HG03442 (cell line): ENCODE measurements around the gene FRMPD2.
"Not testable (repeated sequence)": the region's sequence is repeated elsewhere in the genome, so short reads cannot be mapped to it uniquely, and the experiment has no call there.

Experiments used
- ATAC-seq: cut with Tn5 transposase; IDR thresholded peaks from one replicate; pipeline ENCODE4 v1.9.1; 2021; ENCODE audit warnings: mild to moderate bottlenecking, moderate library complexity; ENCODE audit not compliant: unreplicated experiment

FRMPD2 gene

GRCh38 chr10:48211777-48212176 is 62.7 kb downstream of the FRMPD2 start:
- ATAC-seq, result no peak

GRCh38 chr10:48210966-48211365 is 63.5 kb downstream of the FRMPD2 start:
- no peak for ATAC-seq

DNA sequence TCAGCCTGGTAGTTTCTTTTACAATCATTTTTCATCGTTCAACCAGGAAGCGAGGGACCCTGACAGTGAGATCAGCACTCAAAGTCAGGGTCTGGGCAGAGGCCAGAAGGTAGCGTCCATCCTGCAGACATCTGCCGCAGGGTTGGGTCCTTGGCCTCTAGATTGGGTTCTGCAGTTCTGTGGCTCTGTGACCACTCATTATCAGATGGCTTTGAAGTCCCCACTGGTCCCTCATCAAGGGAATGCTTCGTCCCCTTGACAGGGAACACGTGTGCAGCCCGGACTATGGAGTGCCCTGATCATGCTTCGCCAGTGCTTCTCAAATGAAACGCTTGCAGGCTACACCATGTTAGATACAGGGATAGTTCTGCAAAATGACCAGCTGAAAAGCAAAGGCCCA is 64.1 kb downstream of the FRMPD2 start:
- ATAC-seq, result no peak

GRCh38 chr10:48209241-48209640 is 65.3 kb downstream of the FRMPD2 start:
- ATAC-seq, result no peak

- no peak for ATAC-seq
These were observed 66.6 kb downstream of the FRMPD2 start for GRCh38 chr10:48207853-48208252.

- ATAC-seq, result no peak
These were observed 67.8 kb downstream of the FRMPD2 start for GRCh38 chr10:48206482-48207250.

- peak; percentile 73 for ATAC-seq
These were observed 68.6 kb downstream of the FRMPD2 start for GRCh38 chr10:48205918-48206317.

- ATAC-seq, result no peak
These were observed 74.7 kb downstream of the FRMPD2 start for GRCh38 chr10:48199580-48200377.

DNA sequence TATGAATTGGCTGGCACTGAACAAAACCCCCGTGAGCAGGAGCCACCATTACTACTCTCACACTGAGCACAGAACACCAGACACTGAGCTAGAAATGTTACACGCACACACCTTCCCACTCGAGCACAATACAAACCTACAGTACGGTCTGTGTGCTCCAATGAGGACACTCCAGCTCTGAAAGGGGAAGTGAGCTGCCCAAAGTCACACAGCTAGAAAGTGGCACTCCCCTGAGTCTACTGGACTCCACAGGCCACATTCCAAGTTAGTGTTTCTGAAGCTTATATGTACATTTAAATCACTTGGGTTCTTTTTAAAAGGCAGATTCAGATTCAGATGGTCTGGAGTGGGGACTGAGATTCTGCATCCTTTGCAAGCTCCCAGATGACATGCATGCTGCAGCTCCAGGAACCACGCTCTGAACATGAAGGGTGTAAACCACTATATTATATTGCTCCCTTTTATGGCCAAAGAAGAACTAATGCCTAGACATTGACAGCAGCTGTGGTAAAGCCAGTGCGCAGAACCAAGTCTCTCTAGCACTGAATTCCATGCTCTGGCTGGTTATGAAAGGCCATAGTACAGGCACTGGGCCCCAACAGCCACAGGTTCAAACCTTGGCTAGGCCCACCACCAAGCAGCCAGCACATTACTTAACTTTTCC is 77.1 kb downstream of the FRMPD2 start:
- no peak for ATAC-seq

GRCh38 chr10:48195803-48196202 is 78.7 kb downstream of the FRMPD2 start:
- ATAC-seq, result no peak

- no peak for ATAC-seq
These were observed 79.7 kb downstream of the FRMPD2 start for GRCh38 chr10:48194830-48195229.

- no peak for ATAC-seq
These were observed 80.9 kb downstream of the FRMPD2 start for GRCh38 chr10:48193556-48193955.

DNA sequence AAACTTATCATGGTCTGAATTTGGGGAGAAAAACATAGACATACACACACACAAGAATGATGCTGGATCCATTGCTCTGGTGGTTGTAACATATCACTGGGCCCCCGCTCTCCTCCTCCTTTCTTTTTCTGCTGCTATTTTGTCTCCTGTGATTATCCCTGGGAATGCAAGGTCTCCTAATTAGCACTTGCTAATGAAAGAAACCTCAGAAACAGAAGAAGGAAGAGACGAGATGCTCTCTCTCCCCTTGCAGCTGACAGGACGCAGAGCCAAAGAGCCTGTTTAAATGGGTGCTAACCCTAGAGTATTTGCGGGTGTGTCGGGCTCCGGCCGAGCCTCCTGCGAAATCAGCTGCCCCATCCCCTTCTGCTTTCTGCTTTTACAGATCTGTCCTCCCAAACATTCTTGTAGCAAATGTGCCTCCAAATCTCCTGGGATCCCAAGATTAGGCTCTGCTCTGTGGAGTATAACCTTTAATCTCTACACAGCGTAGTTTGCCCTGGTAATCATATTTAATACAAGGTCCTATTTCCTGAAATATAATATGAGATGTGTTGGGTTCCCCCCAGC is 81.5 kb downstream of the FRMPD2 start:
- no peak for ATAC-seq

DNA sequence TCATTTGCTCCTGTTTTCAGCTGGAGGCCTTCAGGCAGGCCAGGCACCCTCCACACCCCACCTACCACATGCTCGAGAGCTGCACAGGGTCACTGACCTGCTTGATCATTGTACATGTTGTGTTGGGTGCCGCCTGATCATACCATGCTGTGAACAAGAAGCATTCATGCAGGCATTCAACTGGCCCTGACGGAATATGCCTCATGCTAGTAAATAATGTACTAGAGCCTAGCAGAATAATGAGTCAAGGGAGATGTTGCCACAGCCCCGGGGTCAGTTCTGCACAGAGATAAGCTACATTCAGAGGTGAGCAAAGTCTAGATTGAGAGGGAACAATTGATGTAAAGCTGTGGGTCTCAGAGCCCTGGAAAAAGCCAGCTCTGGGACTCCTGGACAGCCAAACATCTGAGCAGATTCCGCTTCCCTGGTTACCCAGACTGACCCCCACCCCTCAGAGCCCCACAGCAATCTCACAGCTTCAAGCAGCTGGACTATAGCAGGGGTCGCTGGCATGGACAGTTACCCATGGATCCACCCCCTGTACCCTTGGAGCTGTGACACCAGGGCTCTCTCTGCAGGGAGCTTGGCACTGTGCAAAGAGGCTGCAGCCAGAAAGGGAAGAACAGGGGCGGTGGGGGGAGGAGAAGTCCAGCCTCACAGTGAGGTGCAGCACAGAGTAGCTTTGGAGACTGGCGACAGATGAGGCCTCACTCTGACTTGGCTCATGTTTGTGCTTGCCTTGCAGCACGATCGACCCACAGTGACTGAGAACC is 86.6 kb downstream of the FRMPD2 start:
- ATAC-seq, result no peak

- no peak for ATAC-seq
These were observed 87.4 kb downstream of the FRMPD2 start for GRCh38 chr10:48187126-48187525.

GRCh38 chr10:48186264-48186804 is 88.2 kb downstream of the FRMPD2 start:
- not testable (repeated sequence) for ATAC-seq

DNA sequence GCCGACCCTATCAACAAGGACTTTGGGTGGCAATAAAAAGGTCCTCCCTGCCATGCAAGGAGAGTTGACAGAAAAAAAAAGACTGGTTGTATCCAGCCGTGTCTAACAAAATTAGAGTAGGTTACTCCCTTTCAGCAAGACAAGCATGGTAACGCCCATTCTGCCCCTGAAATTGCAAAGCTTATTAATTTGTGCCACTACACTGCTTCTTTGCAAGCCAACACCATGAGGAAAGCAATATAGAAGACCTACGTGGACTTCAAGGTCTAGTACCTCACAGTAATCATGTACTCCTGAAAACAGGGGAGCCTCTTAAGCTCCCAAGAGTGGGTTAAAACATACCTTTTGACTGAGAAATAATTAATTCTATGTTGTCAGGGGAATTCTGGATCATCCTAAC is 90.3 kb downstream of the FRMPD2 start:
- ATAC-seq, result no peak

DNA sequence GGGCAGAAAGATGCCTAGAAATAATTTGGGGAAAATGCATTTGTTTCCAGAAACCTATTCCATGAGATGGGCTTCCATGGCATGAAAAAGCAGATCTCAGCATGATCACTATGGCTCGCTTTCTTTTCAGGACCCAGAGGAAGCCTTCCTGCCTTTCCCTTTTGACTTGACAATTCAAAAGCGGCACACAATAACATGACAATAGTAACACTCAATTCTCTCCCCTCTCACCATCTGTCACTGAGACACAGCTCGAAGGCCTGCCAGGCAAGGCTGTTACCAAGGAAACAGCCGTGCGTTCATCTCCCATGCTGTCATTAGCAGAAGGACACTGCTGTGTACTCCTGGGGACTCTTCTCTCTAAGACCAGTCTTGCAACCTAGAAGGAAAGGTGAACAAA is 101.8 kb downstream of the FRMPD2 start:
- ATAC-seq, result not testable (repeated sequence)

DNA sequence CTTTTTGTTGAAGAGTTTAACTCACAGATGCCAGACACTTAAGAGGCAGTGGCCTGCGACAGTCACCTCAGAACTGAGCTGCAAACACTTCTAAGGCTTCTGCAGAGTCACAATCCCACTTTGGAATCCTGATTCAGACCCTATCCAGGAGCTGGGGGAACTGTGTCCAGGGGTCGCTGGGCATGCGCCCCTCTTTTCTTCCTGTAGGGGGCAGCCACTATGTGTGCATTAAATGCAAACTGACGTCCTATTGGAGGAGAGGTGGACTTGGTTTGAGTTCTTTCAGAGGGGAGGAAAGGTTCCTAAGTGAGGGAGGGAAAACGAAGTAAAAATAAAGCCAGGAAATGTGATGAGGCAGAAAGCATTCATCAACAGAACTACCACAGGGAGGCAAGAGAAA is 113.8 kb downstream of the FRMPD2 start:
- ATAC-seq, result not testable (repeated sequence)

- ATAC-seq, result not testable (repeated sequence)
These were observed 114.3 kb downstream of the FRMPD2 start for GRCh38 chr10:48160163-48160562.
